Measurements from ENCODE around the gene SPPL2A.

DNA sequence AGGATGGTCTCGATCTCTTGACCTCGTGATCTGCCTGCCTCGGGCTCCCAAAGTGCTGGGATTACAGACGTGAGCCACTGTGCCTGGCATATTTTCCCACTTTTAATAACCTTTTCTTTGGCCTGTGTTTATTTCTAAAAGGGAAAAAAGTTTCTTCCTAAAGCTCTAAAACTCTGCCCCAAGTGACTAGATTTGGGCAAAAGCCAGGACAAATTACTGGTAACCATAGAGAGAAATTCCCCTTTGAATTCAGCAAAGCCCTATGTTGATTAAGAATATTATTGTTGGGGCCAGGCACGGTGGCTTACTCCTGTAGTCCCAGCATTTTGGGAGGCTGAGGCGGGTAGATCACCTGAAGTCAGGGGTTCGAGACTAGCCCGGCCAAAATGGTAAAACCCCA, 67.4 kb downstream of the SPPL2A start:
- TF ChIP-seq POLR2AphosphoS5 (IDR thresholded peaks at IDR 0.05) (no peak), EP300 (IDR thresholded peaks at IDR 0.05) (no peak)
- TF ChIP-seq, protein P1, sequence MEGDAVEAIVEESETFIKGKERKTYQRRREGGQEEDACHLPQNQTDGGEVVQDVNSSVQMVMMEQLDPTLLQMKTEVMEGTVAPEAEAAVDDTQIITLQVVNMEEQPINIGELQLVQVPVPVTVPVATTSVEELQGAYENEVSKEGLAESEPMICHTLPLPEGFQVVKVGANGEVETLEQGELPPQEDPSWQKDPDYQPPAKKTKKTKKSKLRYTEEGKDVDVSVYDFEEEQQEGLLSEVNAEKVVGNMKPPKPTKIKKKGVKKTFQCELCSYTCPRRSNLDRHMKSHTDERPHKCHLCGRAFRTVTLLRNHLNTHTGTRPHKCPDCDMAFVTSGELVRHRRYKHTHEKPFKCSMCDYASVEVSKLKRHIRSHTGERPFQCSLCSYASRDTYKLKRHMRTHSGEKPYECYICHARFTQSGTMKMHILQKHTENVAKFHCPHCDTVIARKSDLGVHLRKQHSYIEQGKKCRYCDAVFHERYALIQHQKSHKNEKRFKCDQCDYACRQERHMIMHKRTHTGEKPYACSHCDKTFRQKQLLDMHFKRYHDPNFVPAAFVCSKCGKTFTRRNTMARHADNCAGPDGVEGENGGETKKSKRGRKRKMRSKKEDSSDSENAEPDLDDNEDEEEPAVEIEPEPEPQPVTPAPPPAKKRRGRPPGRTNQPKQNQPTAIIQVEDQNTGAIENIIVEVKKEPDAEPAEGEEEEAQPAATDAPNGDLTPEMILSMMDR (IDR thresholded peaks at IDR 0.05): no peak
